OCI-M1 (cell line): ENCODE measurements around the gene HERPUD2.
"Not testable (repeated sequence)": the region's sequence is repeated elsewhere in the genome, so short reads cannot be mapped to it uniquely, and the experiment has no call there.

ENCODE experiments used
- DNase-seq: peaks from one replicate; lab custom pipeline; 2025; lab: John Stamatoyannopoulos, UW

Gene HERPUD2

GRCh38 chr7:35605760-35606159 lies 89.2 kb downstream of the HERPUD2 start:
- DNase-seq, result no peak

- DNase-seq, result no peak
Observed at GRCh38 chr7:35604595-35604994, 90.3 kb downstream of the HERPUD2 start.

DNA sequence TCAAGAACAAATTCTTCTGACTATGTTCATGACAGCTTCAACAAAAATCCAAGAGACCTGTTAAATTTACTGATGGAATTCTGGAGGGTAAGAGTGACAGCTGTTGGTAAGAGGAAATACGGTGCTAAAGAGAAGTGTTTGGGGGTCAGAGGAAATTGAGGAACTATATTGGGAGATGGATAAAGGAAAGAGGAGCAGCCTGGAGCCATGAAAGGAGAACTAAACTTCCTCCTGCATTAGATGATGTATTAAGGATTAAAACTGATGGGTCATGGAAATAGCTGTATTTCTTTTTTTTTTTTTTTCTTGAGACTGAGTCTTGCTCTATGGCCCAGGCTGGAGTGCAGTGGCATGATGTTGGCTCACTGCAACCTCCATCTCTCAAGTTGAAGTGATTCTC lies 95.3 kb downstream of the HERPUD2 start:
- DNase-seq, result no peak

DNA sequence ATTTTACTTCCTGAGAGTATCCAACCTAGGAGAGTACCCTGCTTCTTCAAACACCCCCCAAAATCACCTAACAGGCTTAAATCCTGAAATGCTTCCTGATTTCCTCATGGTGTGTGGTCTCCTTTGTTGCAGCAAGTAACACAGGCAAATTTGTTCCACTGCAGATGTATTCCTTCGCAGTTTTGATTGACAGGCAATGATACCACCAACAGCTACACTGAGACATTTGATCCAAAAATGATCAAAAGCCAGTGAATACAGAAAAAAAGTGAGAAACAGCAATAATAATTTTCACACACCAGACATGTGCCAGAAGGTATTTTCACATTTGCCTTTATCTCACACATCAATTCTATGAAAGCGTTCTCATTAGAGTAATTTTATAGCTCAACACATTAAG lies 95.9 kb downstream of the HERPUD2 start:
- DNase-seq, result no peak

DNA sequence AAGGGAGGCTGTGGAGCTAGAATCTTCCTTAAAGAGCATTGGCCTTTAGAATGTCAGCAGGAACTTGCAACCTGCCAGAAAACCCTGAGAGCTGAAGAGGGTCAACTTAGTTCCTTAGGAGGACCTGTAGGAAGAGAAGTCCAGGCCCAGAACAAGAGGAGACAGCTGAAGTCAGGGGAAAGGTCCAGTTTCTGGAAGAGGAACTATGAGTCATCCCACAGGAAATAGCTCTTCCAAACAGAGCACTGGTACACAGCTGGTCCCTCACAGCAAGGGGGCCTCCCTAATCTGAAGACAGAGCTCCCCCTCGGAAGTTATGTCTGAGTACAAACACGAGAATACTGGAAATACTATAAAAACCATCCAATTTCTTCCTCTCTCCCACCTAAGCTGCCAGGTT lies 98.9 kb downstream of the HERPUD2 start:
- no peak for DNase-seq

DNA sequence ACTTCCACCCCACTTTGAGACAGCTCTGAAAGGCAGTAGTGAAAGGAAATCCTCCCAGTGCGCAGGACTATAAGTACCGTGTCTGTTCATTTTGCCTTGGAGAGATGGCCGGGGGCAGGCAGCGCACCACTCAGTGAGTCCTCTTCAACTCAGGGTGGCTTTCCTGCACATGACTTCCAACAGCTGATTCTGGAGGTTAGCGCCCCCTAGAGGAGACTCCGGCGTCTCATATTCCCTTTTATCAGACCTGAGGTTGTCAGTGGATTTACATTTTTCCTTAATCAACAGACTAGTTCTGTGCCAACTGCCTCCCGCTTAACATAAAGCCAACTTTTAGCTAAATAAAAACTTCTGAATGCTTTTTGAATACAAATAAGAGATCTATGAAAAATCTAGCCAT lies 101.0 kb downstream of the HERPUD2 start:
- DNase-seq, result peak; percentile 32

DNA sequence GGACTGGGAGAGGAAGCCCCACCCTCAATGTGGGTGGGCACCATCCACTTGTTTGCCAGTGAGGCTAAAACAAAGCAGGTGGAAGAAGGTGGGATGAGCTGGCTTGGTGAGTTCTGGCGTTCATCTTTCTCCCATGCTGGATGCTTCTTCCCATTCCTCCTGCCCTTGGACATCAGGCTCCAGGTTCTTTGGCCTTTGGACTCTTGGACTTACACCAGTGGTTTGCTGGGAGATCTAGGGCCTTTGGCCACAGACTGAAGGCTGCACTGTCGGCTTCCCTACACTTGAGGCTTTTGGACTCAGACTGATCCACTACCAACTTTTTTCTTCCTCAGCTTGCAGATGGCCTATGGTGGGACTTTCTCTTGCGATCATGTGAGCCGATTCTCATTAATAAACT lies 106.3 kb downstream of the HERPUD2 start:
- no peak for DNase-seq

DNA sequence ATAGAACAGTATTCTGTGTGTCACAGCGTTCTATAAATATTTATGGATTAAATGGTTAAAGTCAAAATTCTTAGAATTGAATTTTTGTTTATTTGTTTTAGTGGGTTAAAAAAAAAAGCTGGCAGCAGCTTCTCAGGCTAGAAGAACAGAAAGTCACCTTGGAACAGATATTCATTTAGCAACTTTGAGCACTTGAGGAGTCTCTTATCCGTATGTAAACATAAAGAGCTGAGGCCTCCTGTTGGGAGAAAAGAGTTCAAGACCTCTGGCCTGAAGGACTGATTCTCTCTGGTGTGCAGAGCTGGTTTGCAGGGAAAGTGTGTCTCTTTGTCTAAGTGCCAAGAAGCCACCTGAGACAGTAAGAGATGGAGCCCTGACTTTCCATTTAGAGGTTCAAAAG lies 109.9 kb downstream of the HERPUD2 start:
- DNase-seq, result no peak

- not testable (repeated sequence) for DNase-seq
Observed at GRCh38 chr7:35584533-35584932, 110.4 kb downstream of the HERPUD2 start.
